Fibroblast of skin of right quadriceps (primary cell): ENCODE data around the gene GRM2.
A peak's percentile ranks its signal among the peaks of the same experiment; 100 is the strongest.

Experiments
- DNase-seq: peaks from one replicate; pipeline ENCODE4 v3.0.0-alpha.2; 2013

The GRM2 gene

GRCh38 chr3:51706788-51707731 lies at the start of gene GRM2:
Gene GRM2, plus strand, starts transcription at chr3:51707068. Its CDS starts 1,916 bp downstream, at chr3:51708984.
- DNase-seq, result peak; percentile 85

GRCh38 chr3:51657234-51657633 lies 49.6 kb upstream of the GRM2 start:
- DNase-seq, result no peak

- no peak for DNase-seq
Measured at GRCh38 chr3:51659942-51660341, 46.9 kb upstream of the GRM2 start.

GRCh38 chr3:51662456-51662855 lies 44.4 kb upstream of the GRM2 start:
- DNase-seq, result no peak

- DNase-seq, result no peak
Measured at GRCh38 chr3:51668756-51669155, 38.1 kb upstream of the GRM2 start.

GRCh38 chr3:51669241-51670052 lies 37.4 kb upstream of the GRM2 start:
- DNase-seq, result peak; percentile 64

GRCh38 chr3:51670053-51670822 lies 36.6 kb upstream of the GRM2 start:
- no peak for DNase-seq

- DNase-seq, result peak; percentile 73
Measured at GRCh38 chr3:51670823-51671733, 35.8 kb upstream of the GRM2 start, which contains the start of gene TEX264. Gene TEX264, plus strand, starts transcription at chr3:51671252. Its CDS starts 3,053 bp downstream, at chr3:51674305.

GRCh38 chr3:51671734-51672475 lies 35.0 kb upstream of the GRM2 start:
- peak; percentile 40 for DNase-seq

GRCh38 chr3:51673181-51673801 lies 33.6 kb upstream of the GRM2 start:
- DNase-seq, result no peak

- no peak for DNase-seq
Measured at GRCh38 chr3:51673802-51674654, 32.8 kb upstream of the GRM2 start.

- no peak for DNase-seq
Measured at GRCh38 chr3:51675201-51675611, 31.7 kb upstream of the GRM2 start.

- DNase-seq, result no peak
Measured at GRCh38 chr3:51676102-51676640, 30.7 kb upstream of the GRM2 start.

- no peak for DNase-seq
Measured at GRCh38 chr3:51677358-51677757, 29.5 kb upstream of the GRM2 start.

- no peak for DNase-seq
Measured at GRCh38 chr3:51678186-51678585, 28.7 kb upstream of the GRM2 start.

- DNase-seq, result no peak
Measured at GRCh38 chr3:51678641-51679040, 28.2 kb upstream of the GRM2 start.

GRCh38 chr3:51679318-51679717 lies 27.6 kb upstream of the GRM2 start:
- DNase-seq, result no peak

- DNase-seq, result no peak
Measured at GRCh38 chr3:51679777-51680176, 27.1 kb upstream of the GRM2 start.

GRCh38 chr3:51680196-51680595 lies 26.7 kb upstream of the GRM2 start:
- no peak for DNase-seq
